Limb (tissue), 2 donors: Measurements from ENCODE around the gene BRD9.
"Not testable (repeated sequence)": the region's sequence is repeated elsewhere in the genome, so short reads cannot be mapped to it uniquely, and the experiment has no call there.

Source experiments
- DNase-seq, 2 donors: peaks; one replicate each; pipeline ENCODE4 v3.0.0-alpha.2; 2016; ENCODE audit errors: extremely low spot score in 2 of 2

BRD9 gene

GRCh38 chr5:880816-881550, 11.6 kb downstream of the BRD9 start:
- DNase-seq = no peak

GRCh38 chr5:878677-879076, 13.9 kb downstream of the BRD9 start:
- DNase-seq = not testable (repeated sequence)

GRCh38 chr5:878125-878524, 14.5 kb downstream of the BRD9 start:
- DNase-seq = no peak

- no peak for DNase-seq
Measured at GRCh38 chr5:876398-877365, 15.9 kb downstream of the BRD9 start.

- DNase-seq = no peak
Measured at GRCh38 chr5:875931-876330, 16.7 kb downstream of the BRD9 start.

- DNase-seq = no peak
Measured at GRCh38 chr5:873328-873727, 19.3 kb downstream of the BRD9 start.

GRCh38 chr5:872301-872700, 20.3 kb downstream of the BRD9 start:
- DNase-seq = no peak

GRCh38 chr5:871596-872298, 20.9 kb downstream of the BRD9 start:
- no peak for DNase-seq

- DNase-seq = no peak
Measured at GRCh38 chr5:870956-871355, 21.6 kb downstream of the BRD9 start.

- no peak for DNase-seq
Measured at GRCh38 chr5:868428-869135, 24.0 kb downstream of the BRD9 start.

- no peak for DNase-seq
Measured at GRCh38 chr5:867300-867870, 25.2 kb downstream of the BRD9 start.

- no peak for DNase-seq
Measured at GRCh38 chr5:865771-866170, 26.8 kb downstream of the BRD9 start.

GRCh38 chr5:865168-865521, 27.5 kb downstream of the BRD9 start:
- DNase-seq = no peak

GRCh38 chr5:864492-865167, 28.0 kb downstream of the BRD9 start:
- DNase-seq = no peak

GRCh38 chr5:863244-863805, 29.3 kb downstream of the BRD9 start:
- no peak for DNase-seq

- DNase-seq = no peak
Measured at GRCh38 chr5:862367-863243, 30.0 kb downstream of the BRD9 start.

- no peak for DNase-seq
Measured at GRCh38 chr5:861442-862366, 30.9 kb downstream of the BRD9 start.

GRCh38 chr5:860506-861150, 32.0 kb downstream of the BRD9 start:
- DNase-seq = no peak
